Stomach (tissue), 9 donors: Measurements from ENCODE around the gene RIMBP2. TPM values are rescaled to one million over a fixed set of nuclear protein-coding genes. Genes with fewer than 3 reads are reported as not detected.

Source experiments
- DNase-seq, 2 donors: peaks; one replicate each; pipeline versions ENCODE4 v3.0.0 to v3.0.0-alpha.2; 2013 to 2019
- H3K27ac ChIP-seq, 5 donors: fragments of 200-600 bp in 4 of 5; sonication (generic) in 4 of 5; one replicate each; pipeline ENCODE4 v1.5.1; 2013 to 2019; ENCODE audit warnings: mild to moderate bottlenecking in 1 of 5, moderate library complexity in 1 of 5
- H3K27me3 ChIP-seq, 3 donors: fragments of 200-600 bp; sonication (generic); one replicate each; pipeline ENCODE4 v1.5.1; 2017 to 2019; ENCODE audit warnings: mixed run types in 1 of 3
- H3K36me3 ChIP-seq, 4 donors: fragments of 200-600 bp; sonication (generic); 1 replicate in 3 of 4; 2 replicates in 1 of 4; pipeline ENCODE4 v1.5.1; 2016 to 2019
- H3K4me1 ChIP-seq, 4 donors: fragments of 200-600 bp; sonication (generic); one replicate each; pipeline ENCODE4 v1.5.1; 2016 to 2019
- H3K4me3 ChIP-seq, 4 donors: fragments of 200-600 bp; sonication (generic) in 3 of 4; one replicate each; pipeline ENCODE4 v1.5.1; 2016 to 2019; ENCODE audit warnings: mild to moderate bottlenecking in 1 of 4
- H3K9me3 ChIP-seq, 4 donors: fragments of 200-600 bp; sonication (generic); one replicate each; pipeline ENCODE4 v1.5.1; 2016 to 2019
- EP300 ChIP-seq: sonication (generic); formaldehyde crosslinking; IDR thresholded peaks from one replicate; pipeline ENCODE4 v1.6.1; 2017; ENCODE audit warnings: antibody characterized with exemption
- POLR2A ChIP-seq, 4 donors: fragments of 450-650 bp; IDR thresholded peaks; one replicate each; pipeline ENCODE4 v1.6.1; 2016; ENCODE audit warnings: antibody characterized with exemption in 4 of 4, control low read depth in 2 of 4, mild to moderate bottlenecking in 1 of 4, moderate library complexity in 1 of 4
- POLR2AphosphoS5 ChIP-seq, 3 donors: sonication (generic); formaldehyde crosslinking; IDR thresholded peaks; one replicate each; pipeline ENCODE4 v1.6.1; 2016; ENCODE audit warnings: antibody characterized with exemption in 3 of 3
- WGBS, 5 donors: extraction: QIAGEN DNeasy Blood & Tissue Kit in 3 of 5; methylation state at CpG; one replicate each; pipeline versions ENCODE4 v1.1.5 to v1.1.7; 2013 to 2018; 5-methylcytosine and 5-hydroxymethylcytosine counted together
- intact Hi-C: fragments of 100-400 bp; cut with DNase I; formaldehyde crosslinking; loops from one replicate; pipeline ENCODE4 v1.15.1; 2023; ENCODE audit warnings: low total_unique reads
- polyA plus RNA-seq, 3 donors: library from polyadenylated mRNA; stranded (reverse); fragments of 200-250 nt; gene quantifications; one replicate each; pipeline ENCODE4 v1.2.3, GENCODE V29; 2013
- total RNA-seq, 5 donors: library from RNA; depleted of rRNA; stranded (reverse); fragments of >200 nt; gene quantifications; one replicate each; pipeline versions ENCODE4 v1.1.0 to v1.2.3, GENCODE V29; 2014 to 2016
- TF ChIP-seq, protein P1 (sequence below), 7 experiments: fragments of 450-650 bp in 4 of 7; fragments of 200-600 bp in 3 of 7; sonication (generic) in 3 of 7; IDR thresholded peaks; one replicate each; pipeline ENCODE4 v1.5.1; 2016 to 2019; ENCODE audit warnings: antibody characterized with exemption in 7 of 7, control low read depth in 2 of 7, mild to moderate bottlenecking in 1 of 7
- donor health status: healthy with polysubstance abuse.
- donor health status: Bipolar disorder and iron deficiency.
- donor health status: healthy.

Gene RIMBP2
- total and polyA plus RNA-seq, 8 donors: 0.75 to 44.6 (median 5.6) TPM

DNA sequence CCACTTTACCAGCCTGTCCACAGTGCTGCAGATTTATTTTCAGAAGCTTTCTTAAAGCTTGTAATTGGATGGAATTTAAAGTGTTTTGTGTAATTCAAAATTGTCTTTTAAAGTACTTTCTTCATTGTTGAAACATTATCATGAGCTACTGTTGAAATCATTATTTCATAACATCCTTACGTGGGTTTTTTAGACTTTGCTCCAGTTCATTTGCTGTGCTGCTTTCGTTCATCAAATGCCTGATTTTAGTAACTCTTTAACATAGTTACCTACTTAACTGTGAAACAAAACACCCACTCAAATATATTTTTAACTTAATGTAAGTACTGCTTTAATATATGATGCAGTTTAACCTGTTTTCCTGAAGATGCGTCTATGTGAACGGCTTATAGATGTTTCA, 330.9 kb downstream of the RIMBP2 start:
- intact Hi-C loops: no loop called here
- Histone ChIP-seq H3K9me3 (no peaks in the 10 kb centered on the region), H3K36me3 (no peaks in the 10 kb centered on the region), H3K27me3 (peaks cover 0 to 4% (median 0%) of the 10 kb centered on the region in 3 donors), H3K4me1 (no peaks in the 10 kb centered on the region), H3K4me3 (no peak overlapping the region), H3K27ac (no peak overlapping the region)
- TF ChIP-seq, protein P1, sequence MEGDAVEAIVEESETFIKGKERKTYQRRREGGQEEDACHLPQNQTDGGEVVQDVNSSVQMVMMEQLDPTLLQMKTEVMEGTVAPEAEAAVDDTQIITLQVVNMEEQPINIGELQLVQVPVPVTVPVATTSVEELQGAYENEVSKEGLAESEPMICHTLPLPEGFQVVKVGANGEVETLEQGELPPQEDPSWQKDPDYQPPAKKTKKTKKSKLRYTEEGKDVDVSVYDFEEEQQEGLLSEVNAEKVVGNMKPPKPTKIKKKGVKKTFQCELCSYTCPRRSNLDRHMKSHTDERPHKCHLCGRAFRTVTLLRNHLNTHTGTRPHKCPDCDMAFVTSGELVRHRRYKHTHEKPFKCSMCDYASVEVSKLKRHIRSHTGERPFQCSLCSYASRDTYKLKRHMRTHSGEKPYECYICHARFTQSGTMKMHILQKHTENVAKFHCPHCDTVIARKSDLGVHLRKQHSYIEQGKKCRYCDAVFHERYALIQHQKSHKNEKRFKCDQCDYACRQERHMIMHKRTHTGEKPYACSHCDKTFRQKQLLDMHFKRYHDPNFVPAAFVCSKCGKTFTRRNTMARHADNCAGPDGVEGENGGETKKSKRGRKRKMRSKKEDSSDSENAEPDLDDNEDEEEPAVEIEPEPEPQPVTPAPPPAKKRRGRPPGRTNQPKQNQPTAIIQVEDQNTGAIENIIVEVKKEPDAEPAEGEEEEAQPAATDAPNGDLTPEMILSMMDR (IDR thresholded peaks at IDR 0.05): no peak
- TF ChIP-seq POLR2AphosphoS5 (IDR thresholded peaks at IDR 0.05) (no peak), EP300 (no peak), POLR2A (IDR thresholded peaks at IDR 0.05) (no peak)
- no peak for DNase-seq
- 81 to 89% (median 88%) methylated on average over 4 of the region's 4 CpGs for WGBS, 5 donors

DNA sequence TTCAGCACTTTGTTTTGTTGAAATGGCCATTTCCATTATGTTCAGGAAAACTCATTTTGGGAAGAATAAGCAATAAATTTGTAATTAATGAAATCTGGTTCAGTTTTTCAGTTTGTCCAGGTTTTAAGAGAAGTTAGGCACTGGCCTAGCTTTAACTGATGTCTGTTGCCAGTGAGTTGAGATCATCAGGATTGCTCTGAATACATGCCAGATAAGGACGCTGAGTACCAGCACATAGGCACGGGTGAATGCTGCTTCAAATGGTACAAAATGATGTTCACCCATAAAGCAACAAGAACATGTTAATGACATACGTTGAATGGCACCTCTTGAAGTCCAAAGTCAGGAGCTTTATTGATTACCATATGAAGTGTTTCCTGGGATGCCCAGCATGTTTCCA, 331.9 kb downstream of the RIMBP2 start:
- no peak for TF ChIP-seq POLR2A (IDR thresholded peaks at IDR 0.05)
- WGBS, 5 donors: 52 to 62% (median 61%) methylated on average over 3 of the region's 3 CpGs
- Histone ChIP-seq H3K27ac (no peak overlapping the region), H3K4me1 (no peaks in the 10 kb centered on the region), H3K9me3 (no peaks in the 10 kb centered on the region), H3K27me3 (peaks cover 0 to 4% (median 0%) of the 10 kb centered on the region in 3 donors), H3K4me3 (no peak overlapping the region), H3K36me3 (no peaks in the 10 kb centered on the region)
- DNase-seq: no peak
- intact Hi-C loops: no loop called here

DNA sequence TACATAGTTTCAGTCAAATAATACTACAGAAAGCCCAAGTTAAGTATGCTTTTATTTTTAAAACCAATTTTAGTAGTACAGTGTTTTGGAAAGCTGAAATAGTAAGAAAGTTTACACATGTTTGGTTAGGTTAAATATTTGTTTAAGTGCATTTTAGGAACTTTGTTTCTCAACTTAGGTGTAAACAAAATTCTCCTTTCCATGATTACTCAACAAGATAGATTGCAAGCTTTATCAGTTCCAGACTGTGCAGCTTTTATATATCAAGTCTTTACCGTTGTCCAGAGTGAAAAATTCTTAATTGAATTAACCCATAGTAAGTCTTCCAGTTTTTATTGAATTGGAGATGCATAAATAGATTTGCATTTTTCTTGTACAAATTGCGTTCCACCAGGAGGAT, 333.3 kb downstream of the RIMBP2 start:
- intact Hi-C loops: no loop called here

DNA sequence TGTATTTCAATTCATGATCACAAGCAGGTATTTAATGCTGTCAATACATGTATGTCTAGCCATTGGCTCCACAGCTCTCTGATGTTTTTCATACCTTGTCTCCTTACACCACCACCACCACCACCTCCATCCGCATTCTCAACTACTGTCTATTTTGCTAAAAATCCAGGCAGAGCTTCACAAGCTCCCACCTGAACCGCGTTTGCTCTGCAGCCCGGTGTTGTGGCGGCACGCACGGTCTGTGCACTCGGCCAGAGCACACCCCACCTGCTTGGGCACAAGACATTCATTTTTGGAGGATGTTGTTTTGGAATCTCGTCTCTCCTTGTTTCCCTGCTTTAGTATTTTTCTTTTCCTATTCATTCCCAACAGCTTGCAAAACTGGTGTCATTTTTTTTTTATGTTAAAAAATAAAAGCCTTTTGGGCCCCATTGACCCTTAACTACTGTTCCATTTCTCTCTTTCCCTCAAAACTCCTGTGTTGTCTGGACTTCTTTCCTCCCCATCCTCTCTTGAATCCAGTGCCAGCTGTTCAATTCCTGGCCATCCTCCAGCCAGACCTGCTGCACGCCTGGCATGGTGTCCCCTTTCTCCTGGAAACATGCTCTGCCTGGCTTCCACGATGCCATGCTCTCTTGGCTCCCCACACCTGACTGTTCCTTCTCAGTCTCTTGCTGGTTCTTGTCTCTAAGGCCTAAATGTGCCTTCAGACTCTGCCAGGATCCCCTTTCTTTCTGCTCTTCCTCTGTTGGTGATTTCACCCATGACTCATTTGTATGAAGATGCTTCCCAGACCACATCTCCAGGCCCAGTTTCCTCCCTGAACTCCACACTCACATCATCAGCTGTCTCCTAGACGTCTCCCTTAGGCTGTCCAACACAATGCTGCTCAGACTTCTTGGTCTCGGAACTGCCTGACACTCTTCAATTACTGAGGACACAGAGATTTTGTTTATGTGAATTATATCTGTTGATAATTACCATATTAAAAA, 340.5 kb downstream of the RIMBP2 start:
- Histone ChIP-seq H3K27ac (no peak overlapping the region), H3K36me3 (no peaks in the 10 kb centered on the region), H3K27me3 (peaks cover 0 to 49% (median 0%) of the 10 kb centered on the region in 3 donors), H3K4me3 (no peak overlapping the region), H3K9me3 (no peaks in the 10 kb centered on the region), H3K4me1 (no peaks in the 10 kb centered on the region)
- intact Hi-C loops: no loop called here
- 78 to 87% (median 81%) methylated on average over 13 of the region's 13 CpGs for WGBS, 5 donors
- TF ChIP-seq POLR2A (IDR thresholded peaks at IDR 0.05) (no peak), EP300 (no peak), POLR2AphosphoS5 (IDR thresholded peaks at IDR 0.05) (no peak)
- TF ChIP-seq, protein P1 (IDR thresholded peaks at IDR 0.05): no peak
- DNase-seq: no peak

More for the DNA sequence above, 333.3 kb downstream of the RIMBP2 start:
- Histone ChIP-seq H3K27me3 (peaks cover 0 to 5% (median 0%) of the 10 kb centered on the region in 3 donors), H3K4me3 (no peak overlapping the region), H3K4me1 (no peaks in the 10 kb centered on the region), H3K36me3 (no peaks in the 10 kb centered on the region), H3K9me3 (no peaks in the 10 kb centered on the region), H3K27ac (no peak overlapping the region)
- DNase-seq: no peak
- 39 to 61% (median 46%) methylated on average over 2 of the region's 2 CpGs for WGBS, 5 donors
- TF ChIP-seq, protein P1 (IDR thresholded peaks at IDR 0.05): no peak
- no peak for TF ChIP-seq POLR2AphosphoS5 (IDR thresholded peaks at IDR 0.05)
- TF ChIP-seq EP300: no peak

DNA sequence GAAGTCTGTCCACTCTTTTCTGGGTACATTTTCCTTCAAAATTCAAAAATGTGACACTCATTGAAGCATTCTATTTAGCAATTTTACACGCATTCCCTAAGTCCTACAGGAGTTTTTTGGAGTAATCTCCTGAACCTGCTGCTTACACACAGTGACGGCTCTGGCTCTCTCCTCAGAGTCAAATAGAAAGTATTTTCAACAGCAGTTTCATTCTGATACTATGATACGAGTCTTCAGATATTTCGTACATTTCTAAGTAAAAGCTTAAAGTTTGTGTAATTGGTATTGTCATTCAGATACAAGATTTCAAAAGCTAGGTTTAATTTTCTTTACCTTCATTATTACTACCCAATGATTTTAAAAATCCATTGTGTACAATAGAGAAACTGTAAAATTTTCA, 342.0 kb downstream of the RIMBP2 start:
- Histone ChIP-seq H3K4me3 (no peak overlapping the region), H3K9me3 (no peaks in the 10 kb centered on the region), H3K27me3 (peaks cover 0 to 50% (median 0%) of the 10 kb centered on the region in 3 donors), H3K27ac (no peak overlapping the region), H3K4me1 (no peaks in the 10 kb centered on the region), H3K36me3 (no peaks in the 10 kb centered on the region)
- TF ChIP-seq EP300: no peak
- TF ChIP-seq, protein P1 (IDR thresholded peaks at IDR 0.05): no peak
- TF ChIP-seq POLR2A (IDR thresholded peaks at IDR 0.05): no peak
- TF ChIP-seq POLR2AphosphoS5 (IDR thresholded peaks at IDR 0.05): no peak
- DNase-seq: no peak
- 78 to 85% (median 83%) methylated on average over 4 of the region's 4 CpGs for WGBS, 5 donors
- intact Hi-C loops: no loop called here
